ACC112 (cell line): ENCODE results near the gene GSX1.
A peak's percentile ranks its signal among the peaks of the same experiment; 100 is the strongest.
"Not testable (repeated sequence)": the region's sequence is repeated elsewhere in the genome, so short reads cannot be mapped to it uniquely, and the experiment has no call there.

Experiments used
- H2AFZ ChIP-seq: fragments of 200-600 bp; sonication (generic); one replicate; pipeline ENCODE4 v1.6.0; 2017; ENCODE audit warnings: antibody characterized with exemption, low read length; ENCODE audit not compliant: unreplicated experiment
- H3K27ac ChIP-seq: fragments of 200-600 bp; sonication (generic); 2 replicates; pipeline ENCODE4 v1.5.1; 2014; ENCODE audit warnings: low read depth, mild to moderate bottlenecking, antibody characterized with exemption, low read length, moderate library complexity
- H3K27me3 ChIP-seq: fragments of 200-600 bp; sonication (generic); 2 replicates; pipeline ENCODE4 v1.6.1; 2014; ENCODE audit warnings: mild to moderate bottlenecking, antibody characterized with exemption, low read length, moderate library complexity, mixed read lengths; ENCODE audit not compliant: insufficient read depth
- H3K36me3 ChIP-seq: fragments of 200-600 bp; sonication (generic); 2 replicates; pipeline ENCODE4 v1.6.1; 2016; ENCODE audit warnings: mild to moderate bottlenecking, antibody characterized with exemption, low read length, moderate library complexity, mixed read lengths; ENCODE audit not compliant: insufficient read depth
- H3K4me1 ChIP-seq: fragments of 200-600 bp; sonication (generic); one replicate; pipeline ENCODE4 v1.6.1; 2016; ENCODE audit warnings: low read length, mixed read lengths; ENCODE audit not compliant: insufficient read depth, unreplicated experiment, control insufficient read depth
- H3K4me3 ChIP-seq: fragments of 200-600 bp; sonication (generic); 2 replicates; pipeline ENCODE4 v1.5.1; 2014; ENCODE audit warnings: mild to moderate bottlenecking, low read depth, low read length
- H3K79me2 ChIP-seq: fragments of 200-600 bp; sonication (generic); one replicate; pipeline ENCODE4 v1.6.0; 2016; ENCODE audit warnings: low read length; ENCODE audit not compliant: control insufficient read depth, unreplicated experiment, insufficient read depth

The GSX1 gene

DNA sequence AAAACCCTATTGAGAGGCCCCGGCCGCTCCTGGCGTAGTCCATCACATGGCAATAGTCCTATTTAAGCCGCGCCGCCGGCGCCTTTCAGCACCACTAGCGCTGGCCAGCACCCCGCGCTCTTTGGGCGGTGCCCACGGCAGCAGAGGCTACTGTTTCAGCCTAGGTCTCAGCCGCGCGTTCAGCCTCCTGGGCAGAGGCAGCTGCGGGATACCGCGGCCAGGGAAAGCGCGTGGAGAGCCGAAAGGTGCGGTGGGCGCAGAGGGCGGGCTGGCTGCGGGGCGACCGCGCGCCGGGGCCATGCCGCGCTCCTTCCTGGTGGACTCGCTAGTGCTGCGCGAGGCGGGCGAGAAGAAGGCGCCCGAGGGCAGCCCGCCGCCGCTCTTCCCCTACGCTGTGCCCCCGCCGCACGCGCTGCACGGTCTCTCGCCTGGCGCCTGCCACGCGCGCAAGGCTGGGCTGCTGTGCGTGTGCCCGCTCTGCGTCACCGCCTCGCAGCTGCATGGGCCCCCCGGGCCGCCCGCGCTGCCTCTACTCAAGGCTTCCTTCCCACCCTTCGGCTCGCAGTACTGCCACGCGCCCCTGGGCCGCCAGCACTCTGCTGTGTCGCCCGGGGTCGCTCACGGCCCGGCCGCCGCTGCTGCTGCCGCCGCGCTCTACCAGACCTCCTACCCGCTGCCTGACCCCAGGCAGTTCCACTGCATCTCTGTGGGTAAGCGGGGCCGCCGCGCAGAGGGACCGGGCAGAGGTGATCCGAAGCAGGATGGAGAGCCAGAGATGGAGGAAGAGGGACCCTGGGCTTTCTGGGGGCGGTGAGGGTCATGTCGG lies at the start of gene GSX1:
GSX1 (plus strand) TSS at position 91 of the 826 bp plus-strand sequence; CDS start at position 299, 208 bp downstream.
- no peaks in the 10 kb centered on the region for H3K4me1 ChIP-seq
- H3K27ac ChIP-seq: no peak within 1 kb of the TSS
- H3K4me3 ChIP-seq: peak within 1 kb of the TSS; percentile 56
- H3K79me2 ChIP-seq: no peaks in the 10 kb centered on the region
- H3K36me3 ChIP-seq: no peaks in the 10 kb centered on the region
- no peak within 1 kb of the TSS for H2AFZ ChIP-seq
- peaks cover 99% of the 10 kb centered on the region for H3K27me3 ChIP-seq

- no peak overlapping the region for H3K4me3 ChIP-seq
- H3K27me3 ChIP-seq: peaks cover 41% of the 10 kb centered on the region
- no peak overlapping the region for H3K27ac ChIP-seq
- H3K4me1 ChIP-seq: no peaks in the 10 kb centered on the region
- no peak overlapping the region for H2AFZ ChIP-seq
- H3K36me3 ChIP-seq: no peaks in the 10 kb centered on the region
- no peaks in the 10 kb centered on the region for H3K79me2 ChIP-seq
These were observed 47.5 kb upstream of the GSX1 start for GRCh38 chr13:27744801-27745200.

DNA sequence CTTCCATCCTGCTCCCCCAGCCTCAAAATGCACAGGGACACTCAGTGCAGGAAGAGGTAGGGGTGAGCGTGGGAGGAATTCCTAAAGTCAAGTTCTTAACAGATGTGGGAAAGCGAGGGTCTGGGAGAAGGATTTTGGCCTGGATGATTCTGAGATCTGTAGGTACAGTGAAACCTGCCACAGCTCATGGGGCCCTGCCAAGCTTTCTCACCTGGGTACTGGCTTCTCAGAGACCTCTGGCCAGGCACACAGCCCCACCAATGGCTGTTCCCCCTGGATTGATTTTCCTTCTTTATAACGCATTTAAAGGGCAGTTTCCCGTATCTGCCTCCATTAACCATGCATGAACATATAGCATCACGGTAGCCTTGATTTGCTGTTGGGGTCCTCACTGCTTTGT lies 47.0 kb upstream of the GSX1 start:
- H3K27ac ChIP-seq: no peak overlapping the region
- no peaks in the 10 kb centered on the region for H3K79me2 ChIP-seq
- H2AFZ ChIP-seq: no peak overlapping the region
- H3K27me3 ChIP-seq: peaks cover 36% of the 10 kb centered on the region
- no peaks in the 10 kb centered on the region for H3K36me3 ChIP-seq
- H3K4me1 ChIP-seq: no peaks in the 10 kb centered on the region
- no peak overlapping the region for H3K4me3 ChIP-seq

DNA sequence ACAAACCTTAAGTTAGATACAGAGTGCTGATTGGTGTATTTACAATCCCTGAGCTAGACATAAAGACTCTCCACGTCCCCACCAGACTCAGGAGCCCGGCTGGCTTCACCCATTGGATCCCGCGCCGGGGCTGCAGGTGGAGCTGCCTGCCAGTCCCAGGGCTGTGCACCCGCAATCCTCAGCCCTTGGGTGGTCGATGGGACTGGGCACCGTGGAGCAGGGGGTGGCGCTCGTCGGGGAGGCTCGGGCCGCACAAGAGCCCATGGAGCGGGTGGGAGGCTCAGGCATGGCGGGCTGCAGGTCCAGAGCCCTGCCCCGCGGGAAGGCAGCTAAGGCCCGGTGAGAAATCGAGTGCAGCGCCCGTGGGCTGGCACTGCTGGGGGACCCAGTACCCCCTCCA lies 44.1 kb upstream of the GSX1 start:
- H3K4me3 ChIP-seq, H3K4me1 ChIP-seq, H2AFZ ChIP-seq, H3K27ac ChIP-seq, H3K36me3 ChIP-seq, H3K79me2 ChIP-seq: not testable (repeated sequence)
- peaks cover 24% of the 10 kb centered on the region for H3K27me3 ChIP-seq

DNA sequence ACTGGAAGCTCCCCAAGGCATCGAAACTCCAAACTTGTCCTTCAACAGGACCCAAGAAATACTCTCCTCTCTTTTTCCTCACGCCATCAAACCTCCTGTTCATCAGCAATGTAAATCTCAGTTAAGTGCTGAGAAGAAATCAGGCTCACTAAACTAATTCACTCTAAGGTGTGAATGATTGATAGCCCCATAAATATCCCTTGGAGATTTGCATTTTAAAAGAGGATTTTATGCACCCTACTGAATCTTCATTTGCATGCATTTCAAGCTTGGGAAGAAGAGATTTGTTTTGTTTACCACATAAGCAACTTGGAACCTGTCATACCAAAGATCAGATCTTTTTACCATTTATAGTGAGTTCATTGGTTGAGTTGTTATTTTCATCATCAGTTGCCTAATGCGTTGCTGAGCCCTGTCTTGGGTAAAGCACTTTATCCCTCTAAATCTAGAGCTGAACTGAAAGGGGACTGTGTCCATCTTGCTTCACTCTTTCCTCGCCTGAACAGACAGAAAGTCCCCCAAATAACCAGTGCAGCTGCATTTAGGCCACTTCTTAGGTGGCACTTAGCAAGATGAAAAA lies 40.2 kb upstream of the GSX1 start:
- Histone ChIP-seq H3K4me1 (no peaks in the 10 kb centered on the region), H3K79me2 (no peaks in the 10 kb centered on the region), H2AFZ (no peak overlapping the region), H3K27ac (no peak overlapping the region), H3K36me3 (no peaks in the 10 kb centered on the region), H3K4me3 (no peak overlapping the region), H3K27me3 (peaks cover 3% of the 10 kb centered on the region; the same call in 1 of the 2 replicates)

GRCh38 chr13:27765650-27766049 lies 26.6 kb upstream of the GSX1 start:
- H3K36me3 ChIP-seq: no peaks in the 10 kb centered on the region
- H3K79me2 ChIP-seq: no peaks in the 10 kb centered on the region
- peaks cover 43% of the 10 kb centered on the region for H3K27me3 ChIP-seq
- H3K4me3 ChIP-seq: no peak overlapping the region
- no peak overlapping the region for H3K27ac ChIP-seq
- H3K4me1 ChIP-seq: no peaks in the 10 kb centered on the region
- no peak overlapping the region for H2AFZ ChIP-seq

- Histone ChIP-seq H3K27ac (no peak overlapping the region), H3K36me3 (no peaks in the 10 kb centered on the region), H3K79me2 (no peaks in the 10 kb centered on the region), H3K4me1 (no peaks in the 10 kb centered on the region), H3K27me3 (peaks cover 75% of the 10 kb centered on the region), H3K4me3 (no peak overlapping the region), H2AFZ (no peak overlapping the region)
These were observed 21.5 kb upstream of the GSX1 start for GRCh38 chr13:27770809-27771208.

DNA sequence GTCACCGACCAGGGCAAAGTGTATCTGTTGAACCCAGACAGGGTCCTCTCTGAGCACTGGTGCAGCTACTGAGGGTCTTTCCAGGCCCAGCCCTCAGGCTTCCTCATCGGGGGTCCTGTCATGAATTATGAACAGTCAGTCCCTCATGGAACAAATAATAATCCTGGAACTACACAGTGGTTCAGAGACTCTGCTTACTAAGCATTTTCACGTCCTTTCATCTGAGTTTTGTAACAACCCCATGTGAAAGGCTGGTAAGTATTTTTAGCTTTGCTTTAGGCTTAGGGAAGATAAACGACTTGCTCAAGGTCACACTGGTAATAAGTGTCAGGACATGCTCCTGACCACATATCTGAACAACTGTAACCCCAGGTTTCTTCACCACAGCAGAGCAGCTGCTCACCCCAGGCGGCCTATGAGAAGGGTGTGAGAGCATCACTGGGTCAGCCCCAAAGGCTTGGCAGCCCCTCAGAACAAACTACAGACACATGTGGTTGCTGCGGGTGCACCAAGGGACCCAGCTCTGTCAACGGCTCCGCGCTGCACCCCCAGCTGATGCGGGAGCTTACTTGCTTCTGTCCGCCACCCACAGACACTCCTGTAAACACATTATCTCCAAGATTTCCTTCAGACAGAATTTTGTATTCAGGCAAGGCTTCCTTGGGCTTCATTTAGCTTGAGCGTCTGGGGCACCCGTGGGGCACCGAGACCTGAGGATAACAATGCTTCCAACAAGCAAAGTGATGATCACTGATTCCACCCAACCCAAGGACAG lies 19.4 kb upstream of the GSX1 start:
- Histone ChIP-seq H2AFZ (no peak overlapping the region), H3K27me3 (peaks cover 90% of the 10 kb centered on the region), H3K36me3 (no peaks in the 10 kb centered on the region), H3K79me2 (no peaks in the 10 kb centered on the region), H3K4me3 (no peak overlapping the region), H3K4me1 (no peaks in the 10 kb centered on the region), H3K27ac (no peak overlapping the region)

DNA sequence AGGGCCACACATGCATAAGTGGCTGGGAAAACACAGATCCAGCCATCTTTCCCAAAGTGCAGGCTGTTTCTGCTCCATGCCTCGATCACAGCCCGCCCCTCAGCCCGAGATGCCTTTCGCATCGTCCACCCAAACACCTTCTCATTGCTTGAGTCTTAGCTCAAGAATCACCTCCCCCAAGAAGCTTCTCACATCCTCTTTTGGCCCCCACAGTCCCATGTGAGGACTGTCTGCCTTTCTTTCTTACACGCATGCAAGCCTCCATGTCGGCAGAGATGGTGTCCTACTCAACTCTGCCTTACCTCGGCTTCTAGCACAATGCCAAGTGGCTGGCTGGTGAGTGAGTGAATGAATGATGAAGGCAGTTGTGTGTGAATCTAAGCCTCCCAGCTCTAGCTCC lies 18.1 kb upstream of the GSX1 start:
- no peaks in the 10 kb centered on the region for H3K79me2 ChIP-seq
- no peaks in the 10 kb centered on the region for H3K4me1 ChIP-seq
- H3K36me3 ChIP-seq: no peaks in the 10 kb centered on the region
- H3K27me3 ChIP-seq: peaks cover 95% of the 10 kb centered on the region
- no peak overlapping the region for H2AFZ ChIP-seq
- H3K4me3 ChIP-seq: no peak overlapping the region
- no peak overlapping the region for H3K27ac ChIP-seq

DNA sequence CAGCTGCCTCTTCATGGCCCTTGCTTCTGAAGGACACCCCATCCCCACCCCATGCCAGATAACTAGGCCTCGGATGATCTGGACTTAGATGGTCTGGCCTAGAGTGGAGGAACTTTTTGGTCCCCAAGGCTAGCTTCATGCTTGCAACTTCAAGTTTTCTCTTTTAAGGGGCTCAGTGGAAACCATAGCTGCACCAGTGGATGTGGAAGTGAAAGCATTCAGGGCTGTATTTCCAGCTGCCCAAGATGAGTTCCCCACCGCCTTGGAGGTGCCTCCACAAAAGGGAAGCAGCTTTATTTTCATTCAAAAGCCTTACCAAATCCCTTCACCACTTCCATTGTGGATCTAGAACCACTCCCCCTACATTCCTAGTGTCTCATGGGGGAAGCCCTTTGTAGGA lies 17.6 kb upstream of the GSX1 start:
- peaks cover 95% of the 10 kb centered on the region for H3K27me3 ChIP-seq
- H2AFZ ChIP-seq: no peak overlapping the region
- no peaks in the 10 kb centered on the region for H3K79me2 ChIP-seq
- H3K4me3 ChIP-seq: no peak overlapping the region
- no peaks in the 10 kb centered on the region for H3K36me3 ChIP-seq
- no peaks in the 10 kb centered on the region for H3K4me1 ChIP-seq
- H3K27ac ChIP-seq: no peak overlapping the region
